HEK293 (cell line): ENCODE results near the gene LIME1.

Source experiments
- CTCF ChIA-PET: fragments of 350-600 bp; formaldehyde crosslinking; extraction: SDS; loops from one replicate; lab custom pipeline; 2021; ENCODE audit warnings: antibody characterized with exemption; lab: Yijun Ruan, JAX
- POLR2A ChIA-PET: fragments of 300-600 bp; formaldehyde crosslinking; extraction: SDS; loops from one replicate; lab custom pipeline; 2020; ENCODE audit warnings: antibody characterized with exemption, inconsistent platforms; lab: Yijun Ruan, JAX
- H3K27ac ChIP-seq: fragments of 200-500 bp; sonication (Bioruptor generic); 2 replicates; pipeline ENCODE4 v1.5.1; 2014; ENCODE audit warnings: low read depth, low read length, control low read depth, inconsistent platforms; ENCODE audit errors: extremely low read depth
- H3K36me3 ChIP-seq, 2 experiments: fragments of 200-500 bp in 1 of 2; sonication (Bioruptor generic) in 1 of 2; 1 replicate in 1 of 2; 2 replicates in 1 of 2; pipeline ENCODE4 v1.5.1; 2014 to 2017; ENCODE audit warnings: inconsistent platforms in 2 of 2, low read length in 2 of 2; ENCODE audit not compliant: control insufficient read depth in 2 of 2, insufficient read depth in 1 of 2
- H3K4me1 ChIP-seq: fragments of 200-500 bp; sonication (Bioruptor generic); 2 replicates; pipeline ENCODE4 v1.5.1; 2014; ENCODE audit warnings: mild to moderate bottlenecking, low read length, inconsistent platforms; ENCODE audit not compliant: control insufficient read depth, insufficient read depth
- H3K4me3 ChIP-seq: 2 replicates; pipeline ENCODE4 v1.5.1; 2011; ENCODE audit warnings: low read depth, mild to moderate bottlenecking, control low read depth, low read length, moderate library complexity
- H3K9me3 ChIP-seq: fragments of 200-500 bp; sonication (Bioruptor generic); 2 replicates; pipeline ENCODE4 v1.5.1; 2014; ENCODE audit warnings: low read depth, low read length, inconsistent platforms; ENCODE audit not compliant: control insufficient read depth, insufficient read depth
- GFI1B ChIP-seq: fragments of 450-650 bp; formaldehyde crosslinking; IDR thresholded peaks from 2 replicates; pipeline ENCODE4 v1.5.1; 2016; ENCODE audit warnings: missing biosample characterization, missing genetic modification characterization
- GLI4 ChIP-seq: fragments of 450-650 bp; formaldehyde crosslinking; IDR thresholded peaks from 2 replicates; pipeline ENCODE4 v1.5.1; 2016; ENCODE audit warnings: missing biosample characterization, missing genetic modification characterization
- KLF8 ChIP-seq: fragments of 450-650 bp; formaldehyde crosslinking; IDR thresholded peaks from 2 replicates; pipeline ENCODE4 v1.5.1; 2016; ENCODE audit warnings: missing biosample characterization, missing genetic modification characterization
- PRDM6 ChIP-seq: fragments of 450-650 bp; formaldehyde crosslinking; IDR thresholded peaks from 2 replicates; pipeline ENCODE4 v1.5.1; 2017; ENCODE audit warnings: missing biosample characterization, missing genetic modification characterization
- ZBTB49 ChIP-seq: fragments of 450-650 bp; formaldehyde crosslinking; IDR thresholded peaks from 2 replicates; pipeline ENCODE4 v1.5.1; 2016; ENCODE audit warnings: missing biosample characterization, missing genetic modification characterization, low read depth
- ZNF114 ChIP-seq: fragments of 450-650 bp; formaldehyde crosslinking; IDR thresholded peaks from 2 replicates; pipeline ENCODE4 v1.5.0; 2017; ENCODE audit warnings: missing biosample characterization, missing genetic modification characterization
- ZNF146 ChIP-seq: fragments of 450-650 bp; formaldehyde crosslinking; IDR thresholded peaks from 2 replicates; pipeline ENCODE4 v1.5.1; 2016; ENCODE audit warnings: missing biosample characterization, missing genetic modification characterization
- ZNF155 ChIP-seq: fragments of 450-650 bp; formaldehyde crosslinking; IDR thresholded peaks from 2 replicates; pipeline ENCODE4 v1.5.1; 2016; ENCODE audit warnings: missing biosample characterization, missing genetic modification characterization
- ZNF19 ChIP-seq: fragments of 450-650 bp; formaldehyde crosslinking; IDR thresholded peaks from 2 replicates; pipeline ENCODE4; 2016; ENCODE audit warnings: missing biosample characterization, missing genetic modification characterization, low read depth
- ZNF398 ChIP-seq: fragments of 450-650 bp; formaldehyde crosslinking; IDR thresholded peaks from 2 replicates; pipeline ENCODE4 v1.5.1; 2017; ENCODE audit warnings: missing biosample characterization, missing genetic modification characterization
- ZNF555 ChIP-seq: fragments of 450-650 bp; formaldehyde crosslinking; conservative IDR thresholded peaks from 2 replicates; pipeline ENCODE4 v1.5.1; 2017; ENCODE audit warnings: missing biosample characterization, mild to moderate bottlenecking, missing genetic modification characterization, inconsistent platforms
- ZNF561 ChIP-seq: fragments of 450-650 bp; IDR thresholded peaks from 2 replicates; pipeline ENCODE4 v1.5.1; 2018; ENCODE audit warnings: missing biosample characterization, missing genetic modification characterization, borderline replicate concordance
- ZNF747 ChIP-seq: fragments of 450-650 bp; formaldehyde crosslinking; IDR thresholded peaks from 2 replicates; pipeline ENCODE4 v1.5.1; 2016; ENCODE audit warnings: missing biosample characterization, missing genetic modification characterization
- TF ChIP-seq, protein P1 (sequence below): fragments of 450-650 bp; formaldehyde crosslinking; IDR thresholded peaks from 2 replicates; pipeline ENCODE4 v1.5.1; 2017; ENCODE audit warnings: missing biosample characterization, mild to moderate bottlenecking, missing genetic modification characterization, moderate library complexity

LIME1 gene

GRCh38 chr20:63765902-63766301, 29.4 kb downstream of the LIME1 start:
- H3K4me3 ChIP-seq: no peak overlapping the region
- peaks cover 0 to 5% of the 10 kb centered on the region in 2 experiments; a peak in 1 of 3 replicates for H3K36me3 ChIP-seq
- CTCF ChIA-PET: interaction anchor here (0.7 to 0.9 kb wide), 2 partner anchors 9 to 177 kb away, joined by 3 to 4 read pairs; no protein-coding TSS in a partner anchor
- no peak overlapping the region for H3K27ac ChIP-seq
- H3K4me1 ChIP-seq: no peaks in the 10 kb centered on the region
- POLR2A ChIA-PET: no interaction called here
- TF ChIP-seq ZBTB49 (tag by site-specific recombination) (no peak), KLF8 (no peak), ZNF747 (tag by site-specific recombination) (no peak), ZNF114 (tag by site-specific recombination) (no peak), ZNF398 (tag by site-specific recombination) (no peak), ZNF146 (tag by site-specific recombination) (no peak), ZNF155 (tag by site-specific recombination) (no peak), ZNF555 (tag by site-specific recombination) (no peak), GFI1B (no peak), PRDM6 (tag by site-specific recombination) (no peak), ZNF19 (no peak), GLI4 (tag by site-specific recombination) (no peak)
- TF ChIP-seq, protein P1, sequence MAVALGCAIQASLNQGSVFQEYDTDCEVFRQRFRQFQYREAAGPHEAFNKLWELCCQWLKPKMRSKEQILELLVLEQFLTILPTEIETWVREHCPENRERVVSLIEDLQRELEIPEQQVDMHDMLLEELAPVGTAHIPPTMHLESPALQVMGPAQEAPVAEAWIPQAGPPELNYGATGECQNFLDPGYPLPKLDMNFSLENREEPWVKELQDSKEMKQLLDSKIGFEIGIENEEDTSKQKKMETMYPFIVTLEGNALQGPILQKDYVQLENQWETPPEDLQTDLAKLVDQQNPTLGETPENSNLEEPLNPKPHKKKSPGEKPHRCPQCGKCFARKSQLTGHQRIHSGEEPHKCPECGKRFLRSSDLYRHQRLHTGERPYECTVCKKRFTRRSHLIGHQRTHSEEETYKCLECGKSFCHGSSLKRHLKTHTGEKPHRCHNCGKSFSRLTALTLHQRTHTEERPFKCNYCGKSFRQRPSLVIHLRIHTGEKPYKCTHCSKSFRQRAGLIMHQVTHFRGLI (tag by site-specific recombination): no peak
- TF ChIP-seq, all 188 proteins: peak for 0
- H3K9me3 ChIP-seq: no peaks in the 10 kb centered on the region

GRCh38 chr20:63766695-63767426, 30.4 kb downstream of the LIME1 start:
- H3K36me3 ChIP-seq: peaks cover 0 to 5% of the 10 kb centered on the region in 2 experiments; a peak in 1 of 3 replicates
- CTCF ChIA-PET: interaction anchor here (0.9 kb wide), 1 partner anchor 8 kb away, joined by 3 read pairs; no protein-coding TSS in a partner anchor
- H3K27ac ChIP-seq: no peak overlapping the region
- no peak for TF ChIP-seq ZNF561
- TF ChIP-seq, all 188 proteins: peak for 0
- H3K4me1 ChIP-seq: no peaks in the 10 kb centered on the region
- POLR2A ChIA-PET: no interaction called here
- no peaks in the 10 kb centered on the region for H3K9me3 ChIP-seq
- H3K4me3 ChIP-seq: no peak overlapping the region
